Measurements from ENCODE around the gene TEKTIP1.

Gene TEKTIP1

DNA sequence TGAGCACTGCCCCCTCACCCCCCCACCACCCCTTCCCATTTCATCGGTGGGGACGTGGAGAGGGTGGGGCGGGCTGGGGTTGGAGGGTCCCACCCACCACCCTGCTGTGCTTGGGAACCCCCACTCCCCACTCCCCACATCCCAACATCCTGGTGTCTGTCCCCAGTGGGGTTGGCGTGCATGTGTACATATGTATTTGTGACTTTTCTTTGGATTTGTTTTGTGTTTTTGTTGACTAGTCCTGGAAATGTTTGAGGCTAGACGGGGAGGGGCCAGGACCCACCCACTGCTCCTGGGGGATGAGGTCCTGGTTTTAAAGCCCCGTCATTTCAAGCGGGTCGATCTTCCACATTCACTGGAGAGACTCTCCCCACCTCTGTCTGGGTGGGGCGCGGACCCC is 3.0 kb upstream of the TEKTIP1 start:
- ChIA-PET CTCF (interaction anchor here (1.8 kb wide), 1 partner anchor 11 kb away, joined by 4 read pairs; no protein-coding TSS in a partner anchor), POLR2A (no interaction called here)
- DNase-seq (ENCODE audit: extremely low spot score) = no peak
- TF ChIP-seq, protein P1, sequence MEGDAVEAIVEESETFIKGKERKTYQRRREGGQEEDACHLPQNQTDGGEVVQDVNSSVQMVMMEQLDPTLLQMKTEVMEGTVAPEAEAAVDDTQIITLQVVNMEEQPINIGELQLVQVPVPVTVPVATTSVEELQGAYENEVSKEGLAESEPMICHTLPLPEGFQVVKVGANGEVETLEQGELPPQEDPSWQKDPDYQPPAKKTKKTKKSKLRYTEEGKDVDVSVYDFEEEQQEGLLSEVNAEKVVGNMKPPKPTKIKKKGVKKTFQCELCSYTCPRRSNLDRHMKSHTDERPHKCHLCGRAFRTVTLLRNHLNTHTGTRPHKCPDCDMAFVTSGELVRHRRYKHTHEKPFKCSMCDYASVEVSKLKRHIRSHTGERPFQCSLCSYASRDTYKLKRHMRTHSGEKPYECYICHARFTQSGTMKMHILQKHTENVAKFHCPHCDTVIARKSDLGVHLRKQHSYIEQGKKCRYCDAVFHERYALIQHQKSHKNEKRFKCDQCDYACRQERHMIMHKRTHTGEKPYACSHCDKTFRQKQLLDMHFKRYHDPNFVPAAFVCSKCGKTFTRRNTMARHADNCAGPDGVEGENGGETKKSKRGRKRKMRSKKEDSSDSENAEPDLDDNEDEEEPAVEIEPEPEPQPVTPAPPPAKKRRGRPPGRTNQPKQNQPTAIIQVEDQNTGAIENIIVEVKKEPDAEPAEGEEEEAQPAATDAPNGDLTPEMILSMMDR (IDR thresholded peaks at IDR 0.05; ENCODE audit: control extremely low read depth, extremely low read depth, low read depth, missing control alignments) = no peak

DNA sequence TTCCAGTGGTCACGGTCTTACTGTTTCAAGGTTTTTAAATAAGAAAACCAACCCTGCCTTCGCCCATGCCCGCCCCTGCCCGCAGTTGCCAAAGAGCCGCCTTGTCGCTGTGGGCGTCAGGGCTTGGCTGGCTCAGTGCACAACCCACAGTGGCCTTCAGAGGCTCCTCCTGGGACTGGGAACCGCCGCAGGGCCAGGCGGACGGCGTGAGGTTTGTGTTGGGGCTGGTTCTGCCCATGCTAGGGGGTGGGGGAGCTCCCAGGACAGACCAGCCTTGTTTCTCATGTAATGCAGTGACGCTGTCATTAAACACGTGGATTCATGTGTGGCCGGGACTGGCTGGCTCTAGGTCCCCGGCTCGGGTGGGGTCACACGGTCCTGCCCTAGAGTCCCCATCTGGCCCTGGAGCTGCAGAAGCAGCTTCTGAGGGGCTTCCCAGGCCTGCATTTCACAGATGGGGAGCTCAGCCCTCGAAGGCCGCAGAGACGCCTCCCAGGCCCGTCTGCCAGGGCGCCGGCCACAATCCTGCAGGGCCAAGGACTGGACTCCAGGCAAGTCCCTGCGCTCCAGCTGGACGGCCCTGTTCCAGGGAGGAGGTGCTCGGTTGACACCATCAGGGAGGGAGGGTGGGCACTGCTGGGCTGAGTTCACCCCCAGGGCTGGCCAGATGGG is 2.4 kb upstream of the TEKTIP1 start:
- no peak for DNase-seq (ENCODE audit: extremely low spot score)
- TF ChIP-seq, protein P1 (IDR thresholded peaks at IDR 0.05; ENCODE audit: control extremely low read depth, extremely low read depth, low read depth, missing control alignments) = no peak
- POLR2A ChIA-PET = no interaction called here
- CTCF ChIA-PET = interaction anchor here (1.8 kb wide), 1 partner anchor 10 kb away, joined by 4 read pairs; no protein-coding TSS in a partner anchor

DNA sequence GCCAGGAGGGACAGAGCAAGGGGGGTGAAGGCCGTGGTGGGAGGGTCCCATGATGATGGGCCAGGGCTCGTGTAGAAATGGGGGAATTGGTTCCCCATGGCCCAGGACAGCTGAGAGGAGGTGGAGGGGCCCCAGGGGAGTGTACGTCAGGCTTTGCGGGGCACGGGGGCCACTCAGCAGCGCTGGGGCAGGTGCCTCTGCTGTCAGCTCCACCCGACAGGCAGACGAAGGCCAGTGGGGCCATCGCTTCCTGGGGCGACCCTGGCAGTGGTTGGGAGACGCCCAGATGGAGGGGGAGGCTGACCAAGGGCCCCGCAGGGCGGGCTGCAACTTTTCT is 1.9 kb upstream of the TEKTIP1 start:
- ChIA-PET POLR2A (no interaction called here), CTCF (interaction anchor here (1.8 kb wide), 1 partner anchor 10 kb away, joined by 4 read pairs; no protein-coding TSS in a partner anchor)
- TF ChIP-seq, protein P1 (IDR thresholded peaks at IDR 0.05; ENCODE audit: control extremely low read depth, extremely low read depth, low read depth, missing control alignments) = no peak
- DNase-seq (ENCODE audit: extremely low spot score) = no peak

DNA sequence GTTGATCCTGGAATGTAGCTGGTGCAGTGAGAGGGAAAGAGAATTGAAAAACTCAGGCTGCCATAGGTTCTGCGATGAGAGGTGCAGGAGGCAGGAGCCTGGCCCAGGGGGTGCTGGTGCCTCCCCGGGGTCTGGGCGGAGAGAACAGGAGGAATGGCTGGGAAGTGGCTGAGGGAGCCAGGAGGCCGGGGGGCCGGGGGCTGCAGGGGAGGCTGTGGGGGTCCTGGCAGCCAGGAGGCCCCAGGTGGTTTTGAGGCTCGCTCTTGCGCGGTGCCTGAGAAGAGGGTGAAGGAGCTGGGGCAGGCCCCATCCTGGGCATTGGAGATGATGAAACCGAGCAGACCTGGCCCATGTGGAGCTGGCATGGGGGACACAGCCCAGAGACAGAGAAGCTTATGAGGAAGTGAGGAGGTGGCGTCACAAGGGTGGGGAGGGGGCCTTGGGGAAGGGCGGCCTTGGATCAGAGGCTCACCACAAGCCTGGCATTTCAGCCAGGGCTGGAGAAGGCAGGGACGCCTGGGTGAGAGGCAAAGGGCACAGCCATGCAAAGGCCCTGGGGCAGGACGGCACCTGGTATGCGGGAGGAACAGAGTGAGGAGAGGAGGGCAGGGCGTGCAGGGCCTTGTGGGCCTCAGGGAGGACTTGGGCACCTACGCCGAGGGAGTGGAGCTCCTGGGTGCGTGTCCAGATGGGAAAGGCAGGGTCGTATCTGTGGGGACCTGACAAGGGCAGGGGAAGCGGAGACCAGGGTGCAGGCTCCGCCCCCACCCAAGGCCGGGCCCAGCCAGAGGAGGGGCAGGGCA is 1.3 kb upstream of the TEKTIP1 start:
- TF ChIP-seq, protein P1 (IDR thresholded peaks at IDR 0.05; ENCODE audit: control extremely low read depth, extremely low read depth, low read depth, missing control alignments) = no peak
- CTCF ChIA-PET = interaction anchor here (1.8 kb wide), 1 partner anchor 9 kb away, joined by 4 read pairs; no protein-coding TSS in a partner anchor
- no peak for DNase-seq (ENCODE audit: extremely low spot score)
- POLR2A ChIA-PET = no interaction called here

DNA sequence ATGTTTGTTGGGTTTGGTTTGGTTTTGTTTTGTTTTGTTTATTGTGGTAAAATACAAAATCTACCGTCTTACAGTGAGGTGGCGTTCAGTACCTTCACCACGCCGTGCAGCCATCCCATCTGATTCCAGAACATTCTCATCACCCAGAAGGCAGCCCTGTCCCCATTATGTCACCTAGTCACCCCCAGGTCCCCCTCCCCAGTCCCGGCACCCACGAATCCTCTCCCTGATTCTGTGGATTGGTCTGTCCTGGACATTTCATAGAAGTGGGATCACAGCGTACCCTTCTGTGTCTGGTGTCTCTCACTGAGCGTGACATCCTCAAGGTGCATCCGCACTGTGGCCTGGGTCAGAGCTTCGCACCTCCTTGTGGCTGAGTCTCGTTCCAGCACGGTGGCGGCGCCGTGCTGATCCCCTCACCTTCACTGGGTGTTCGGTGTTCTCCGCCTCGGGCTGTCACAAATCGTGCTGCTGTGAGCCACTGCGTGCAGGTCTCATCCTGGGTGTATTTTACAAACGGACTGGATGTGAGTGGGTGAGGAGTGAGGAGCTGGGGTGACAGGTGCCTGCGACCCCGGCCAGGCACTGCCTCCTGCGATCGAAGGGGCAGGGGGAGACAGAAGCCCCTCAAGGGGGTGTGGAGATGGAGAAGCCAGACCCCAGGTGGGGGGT is 580 bp upstream of the TEKTIP1 start:
- CTCF ChIA-PET = no interaction called here
- TF ChIP-seq, protein P1 (IDR thresholded peaks at IDR 0.05; ENCODE audit: control extremely low read depth, extremely low read depth, low read depth, missing control alignments) = no peak
- DNase-seq (ENCODE audit: extremely low spot score) = no peak
- POLR2A ChIA-PET = no interaction called here

DNA sequence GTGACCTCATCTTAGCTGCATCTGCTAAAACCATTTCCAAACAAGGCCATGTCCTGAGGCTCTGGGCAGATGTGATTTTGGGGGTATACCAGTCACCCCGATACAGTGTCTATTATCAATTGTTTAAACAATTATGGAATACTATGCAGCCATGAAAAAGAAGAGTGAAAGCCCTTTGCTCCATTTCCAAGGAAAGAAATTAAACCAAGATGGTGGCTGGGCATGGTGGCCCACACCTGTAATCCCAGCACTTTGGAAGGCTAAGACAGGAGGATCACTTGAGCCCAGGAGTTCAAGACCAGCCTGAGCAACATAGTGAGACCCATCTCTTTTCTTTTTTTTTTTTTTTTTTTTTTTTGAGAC is 763 bp downstream of the TEKTIP1 start:
- TF ChIP-seq, protein P1 (IDR thresholded peaks at IDR 0.05; ENCODE audit: control extremely low read depth, extremely low read depth, low read depth, missing control alignments) = no peak
- CTCF ChIA-PET = no interaction called here
- no peak for DNase-seq (ENCODE audit: extremely low spot score)
- POLR2A ChIA-PET = no interaction called here

Data from GM10248 (cell line).